Measurements from ENCODE around the gene ZNF521.

Gene ZNF521

DNA sequence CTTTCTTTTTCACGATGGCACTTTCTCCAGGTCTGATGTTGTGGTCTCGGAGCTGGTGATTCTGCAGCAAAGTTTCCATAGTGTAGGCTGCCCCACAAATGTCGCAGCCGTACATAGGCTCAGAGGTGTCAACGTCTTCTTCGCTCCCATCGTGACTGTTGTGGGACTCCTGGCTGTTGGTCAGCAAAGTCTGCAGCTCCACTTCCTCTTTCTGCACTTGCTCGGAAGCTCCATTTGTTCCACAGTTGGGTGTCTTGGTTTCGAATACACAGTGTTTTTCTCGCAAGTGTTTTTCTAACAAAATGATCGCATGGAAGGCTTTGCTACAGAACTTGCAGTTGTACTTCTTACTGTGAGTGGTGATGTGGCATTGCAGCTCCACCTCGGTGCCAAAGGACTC lies 126.8 kb downstream of the ZNF521 start:
- no peaks in the 10 kb centered on the region for H3K4me1 Mint-ChIP-seq
- CTCF ChIA-PET = no interaction called here
- no peak overlapping the region for H3K4me3 Mint-ChIP-seq
- H3K36me3 Mint-ChIP-seq = no peaks in the 10 kb centered on the region
- no peak for DNase-seq
- no peak overlapping the region for H3K27ac Mint-ChIP-seq
- H3K27me3 Mint-ChIP-seq = no peaks in the 10 kb centered on the region
- H3K9me3 Mint-ChIP-seq = no peaks in the 10 kb centered on the region

GRCh38 chr18:25223899-25224886 lies 127.8 kb downstream of the ZNF521 start:
- CTCF ChIA-PET = no interaction called here
- no peaks in the 10 kb centered on the region for H3K36me3 Mint-ChIP-seq
- H3K4me3 Mint-ChIP-seq = no peak overlapping the region
- DNase-seq = no peak
- no peaks in the 10 kb centered on the region for H3K27me3 Mint-ChIP-seq
- H3K4me1 Mint-ChIP-seq = no peaks in the 10 kb centered on the region
- H3K9me3 Mint-ChIP-seq = no peaks in the 10 kb centered on the region
- H3K27ac Mint-ChIP-seq = no peak overlapping the region

- H3K9me3 Mint-ChIP-seq = no peaks in the 10 kb centered on the region
- no peaks in the 10 kb centered on the region for H3K36me3 Mint-ChIP-seq
- no peak overlapping the region for H3K27ac Mint-ChIP-seq
- H3K27me3 Mint-ChIP-seq = no peaks in the 10 kb centered on the region
- no peak for DNase-seq
- H3K4me3 Mint-ChIP-seq = no peak overlapping the region
- CTCF ChIA-PET = no interaction called here
- no peaks in the 10 kb centered on the region for H3K4me1 Mint-ChIP-seq
Observed at GRCh38 chr18:25223211-25223610, 128.8 kb downstream of the ZNF521 start.

- Mint-ChIP-seq H3K4me1 (no peaks in the 10 kb centered on the region), H3K27me3 (no peaks in the 10 kb centered on the region), H3K36me3 (no peaks in the 10 kb centered on the region), H3K27ac (no peak overlapping the region), H3K9me3 (no peaks in the 10 kb centered on the region), H3K4me3 (no peak overlapping the region)
- CTCF ChIA-PET = no interaction called here
- DNase-seq = no peak
Observed at GRCh38 chr18:25222648-25223047, 129.3 kb downstream of the ZNF521 start.

GRCh38 chr18:25210622-25211021 lies 141.3 kb downstream of the ZNF521 start:
- no peak for DNase-seq
- CTCF ChIA-PET = no interaction called here
- no peaks in the 10 kb centered on the region for H3K27me3 Mint-ChIP-seq
- H3K27ac Mint-ChIP-seq = no peak overlapping the region
- no peaks in the 10 kb centered on the region for H3K36me3 Mint-ChIP-seq
- no peaks in the 10 kb centered on the region for H3K4me1 Mint-ChIP-seq
- no peaks in the 10 kb centered on the region for H3K9me3 Mint-ChIP-seq
- H3K4me3 Mint-ChIP-seq = no peak overlapping the region

- Mint-ChIP-seq H3K4me3 (no peak overlapping the region), H3K27ac (no peak overlapping the region), H3K9me3 (no peaks in the 10 kb centered on the region), H3K27me3 (no peaks in the 10 kb centered on the region), H3K36me3 (no peaks in the 10 kb centered on the region), H3K4me1 (no peaks in the 10 kb centered on the region)
- CTCF ChIA-PET = no interaction called here
- DNase-seq = no peak
Observed at GRCh38 chr18:25192065-25192464, 159.9 kb downstream of the ZNF521 start.

- no peak for DNase-seq
- no peak overlapping the region for H3K4me3 Mint-ChIP-seq
- no peaks in the 10 kb centered on the region for H3K4me1 Mint-ChIP-seq
- CTCF ChIA-PET = no interaction called here
- H3K36me3 Mint-ChIP-seq = no peaks in the 10 kb centered on the region
- H3K9me3 Mint-ChIP-seq = no peaks in the 10 kb centered on the region
- no peak overlapping the region for H3K27ac Mint-ChIP-seq
- H3K27me3 Mint-ChIP-seq = no peaks in the 10 kb centered on the region
Observed at GRCh38 chr18:25190472-25190871, 161.5 kb downstream of the ZNF521 start.

- no peaks in the 10 kb centered on the region for H3K4me1 Mint-ChIP-seq
- no peak for DNase-seq
- CTCF ChIA-PET = no interaction called here
Observed at GRCh38 chr18:25189391-25190185, 162.4 kb downstream of the ZNF521 start.

GRCh38 chr18:25187521-25188192 lies 164.3 kb downstream of the ZNF521 start:
- no peak overlapping the region for H3K4me3 Mint-ChIP-seq
- no peaks in the 10 kb centered on the region for H3K9me3 Mint-ChIP-seq
- CTCF ChIA-PET = interaction anchor here (0.9 kb wide), 1 partner anchor 8 kb away, joined by 3 read pairs; no protein-coding TSS in a partner anchor
- H3K4me1 Mint-ChIP-seq = no peaks in the 10 kb centered on the region
- H3K27me3 Mint-ChIP-seq = no peaks in the 10 kb centered on the region
- no peaks in the 10 kb centered on the region for H3K36me3 Mint-ChIP-seq
- DNase-seq = no peak
- H3K27ac Mint-ChIP-seq = no peak overlapping the region

More at GRCh38 chr18:25189391-25190185, 162.4 kb downstream of the ZNF521 start:
- Mint-ChIP-seq H3K4me3 (no peak overlapping the region), H3K27ac (no peak overlapping the region), H3K27me3 (no peaks in the 10 kb centered on the region), H3K9me3 (no peaks in the 10 kb centered on the region), H3K36me3 (no peaks in the 10 kb centered on the region)

DNA sequence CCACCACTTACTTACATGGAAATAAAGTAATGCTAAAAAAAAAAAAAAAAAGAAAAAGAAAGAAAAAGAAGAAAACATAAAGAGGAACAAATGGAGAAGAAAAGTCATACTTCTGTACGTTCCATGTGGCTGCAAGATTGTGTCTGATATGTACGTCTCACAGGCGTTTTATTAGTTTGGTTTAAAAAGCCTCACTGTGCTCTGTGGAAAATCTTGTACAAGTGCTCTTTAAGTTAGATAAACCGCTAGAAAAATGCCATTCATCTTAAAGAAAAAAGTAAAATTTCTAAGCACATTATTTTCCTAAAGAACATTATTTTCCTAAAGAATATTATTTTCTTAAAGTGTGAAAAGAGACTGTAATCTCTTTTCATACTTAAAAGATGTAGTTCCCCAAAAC lies 165.1 kb downstream of the ZNF521 start:
- no peak for DNase-seq
- H3K27ac Mint-ChIP-seq = no peak overlapping the region
- no peaks in the 10 kb centered on the region for H3K9me3 Mint-ChIP-seq
- no peaks in the 10 kb centered on the region for H3K27me3 Mint-ChIP-seq
- CTCF ChIA-PET = no interaction called here
- no peaks in the 10 kb centered on the region for H3K4me1 Mint-ChIP-seq
- H3K4me3 Mint-ChIP-seq = no peak overlapping the region
- H3K36me3 Mint-ChIP-seq = no peaks in the 10 kb centered on the region

DNA sequence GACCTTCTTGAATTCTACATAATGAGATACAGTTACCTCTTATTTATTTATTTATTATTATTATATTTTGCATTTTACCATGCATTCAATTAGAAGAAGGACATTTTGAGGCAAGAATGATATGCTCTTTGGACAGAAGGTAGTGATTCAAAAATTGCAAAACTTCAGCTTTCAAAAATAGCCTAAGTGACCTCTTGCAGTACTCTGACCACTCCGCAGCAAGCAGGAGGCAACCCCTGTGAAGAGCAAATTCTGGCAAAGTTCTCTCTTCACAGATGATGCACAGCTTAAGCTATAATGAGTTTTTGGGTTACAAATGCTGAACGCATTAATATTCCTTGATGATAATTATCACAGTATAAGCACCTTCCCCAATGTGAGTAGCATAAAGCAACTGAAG lies 170.0 kb downstream of the ZNF521 start:
- Mint-ChIP-seq H3K9me3 (no peaks in the 10 kb centered on the region), H3K4me1 (no peaks in the 10 kb centered on the region), H3K27ac (no peak overlapping the region), H3K36me3 (no peaks in the 10 kb centered on the region), H3K4me3 (no peak overlapping the region), H3K27me3 (no peaks in the 10 kb centered on the region)
- CTCF ChIA-PET = no interaction called here
- no peak for DNase-seq

GRCh38 chr18:25181581-25181980 lies 170.4 kb downstream of the ZNF521 start:
- Mint-ChIP-seq H3K9me3 (no peaks in the 10 kb centered on the region), H3K27ac (no peak overlapping the region)
- CTCF ChIA-PET = no interaction called here

GRCh38 chr18:25180973-25181548 lies 170.9 kb downstream of the ZNF521 start:
- no peaks in the 10 kb centered on the region for H3K27me3 Mint-ChIP-seq
- H3K27ac Mint-ChIP-seq = no peak overlapping the region
- CTCF ChIA-PET = no interaction called here
- H3K36me3 Mint-ChIP-seq = no peaks in the 10 kb centered on the region
- no peaks in the 10 kb centered on the region for H3K9me3 Mint-ChIP-seq
- H3K4me3 Mint-ChIP-seq = no peak overlapping the region
- H3K4me1 Mint-ChIP-seq = no peaks in the 10 kb centered on the region
- DNase-seq = no peak

More at GRCh38 chr18:25181581-25181980, 170.4 kb downstream of the ZNF521 start:
- no peaks in the 10 kb centered on the region for H3K36me3 Mint-ChIP-seq
- H3K4me1 Mint-ChIP-seq = no peaks in the 10 kb centered on the region
- no peaks in the 10 kb centered on the region for H3K27me3 Mint-ChIP-seq
- no peak overlapping the region for H3K4me3 Mint-ChIP-seq
- no peak for DNase-seq

DNA sequence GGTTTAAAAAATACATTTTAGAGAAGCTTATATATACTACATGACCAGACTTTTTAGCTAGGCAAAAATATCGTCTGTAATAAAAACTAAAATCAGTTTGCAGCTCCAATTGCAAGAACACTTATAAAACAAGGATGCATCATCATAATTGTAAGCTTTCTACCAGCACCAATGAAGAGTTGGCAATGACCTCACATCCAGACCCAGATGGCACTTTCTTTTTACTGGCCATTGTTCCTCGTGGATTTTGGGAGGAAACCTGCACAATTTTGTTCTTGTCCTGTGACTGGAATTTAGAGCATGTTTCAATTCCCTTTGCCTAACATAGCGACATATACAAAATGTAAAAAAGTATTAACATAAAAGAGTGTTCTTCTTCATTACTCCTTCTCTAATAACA lies 174.3 kb downstream of the ZNF521 start:
- Mint-ChIP-seq H3K36me3 (no peaks in the 10 kb centered on the region), H3K27ac (no peak overlapping the region), H3K27me3 (peaks cover 3% of the 10 kb centered on the region), H3K4me3 (no peak overlapping the region), H3K9me3 (no peaks in the 10 kb centered on the region), H3K4me1 (no peaks in the 10 kb centered on the region)
- CTCF ChIA-PET = no interaction called here
- no peak for DNase-seq

All from activated naive CD4-positive, alpha-beta T cell treated with anti-CD3 and anti-CD28 coated beads, Interleukin-2, amount 10 ng/mL, durations not matched to agents 7 days and 5 days (primary cell).